GM12878 (cell line): ENCODE measurements around the gene MAPK8IP1. TPM values are rescaled to one million over a fixed set of nuclear protein-coding genes. Genes with fewer than 3 reads are reported as not detected.

ENCODE experiments used
- ATAC-seq: fragments of 200-7000 bp; cut with Tn5 transposase; 3 replicates; pipeline ENCODE4 v1.9.1; 2020; ENCODE audit warnings: mild to moderate bottlenecking, moderate library complexity
- BruUV-seq: library from RNA; stranded (reverse); fragments of 400-500 nt; replicated peaks from 2 replicates; lab custom pipeline; 2021; lab: Mats Ljungman, UMichigan
- CTCF ChIA-PET: fragments of 300-600 bp; sonication (Branson Sonifier 250); formaldehyde crosslinking; extraction: SDS; loops from one replicate; lab custom pipeline; 2021; ENCODE audit warnings: inconsistent platforms; lab: Yijun Ruan, JAX
- POLR2A ChIA-PET: fragments of 350-600 bp; formaldehyde crosslinking; extraction: SDS; loops from one replicate; lab custom pipeline; 2021; ENCODE audit warnings: inconsistent platforms; lab: Charles Lee
- RAD21 ChIA-PET: fragments of 300-600 bp; sonication (Branson Sonifier 250); formaldehyde crosslinking; loops from one replicate; lab custom pipeline; 2023; ENCODE audit warnings: antibody characterized with exemption; ENCODE audit not compliant: unreplicated experiment; lab: Charles Lee
- SMC1A ChIA-PET: fragments of 300-600 bp; sonication (Branson Sonifier 250); formaldehyde crosslinking; loops from one replicate; lab custom pipeline; 2023; ENCODE audit not compliant: unreplicated experiment, uncharacterized antibody; lab: Charles Lee
- DNase-seq: peaks from one replicate; pipeline ENCODE4 v3.0.0-alpha.2; 2011; ENCODE audit warnings: low read depth, low spot score
- FAIRE-seq: peaks from 3 replicates; lab custom pipeline; 2011; peaks lifted over from hg19 to GRCh38; lab: Jason Lieb, UNC
- H2AFZ ChIP-seq: 2 replicates; pipeline ENCODE4 v1.6.0; 2011; ENCODE audit warnings: low read depth, low read length, control low read depth; ENCODE audit not compliant: control insufficient read depth
- H3K27ac ChIP-seq: 2 replicates; pipeline ENCODE4 v1.5.1; 2011; ENCODE audit warnings: control low read depth; ENCODE audit not compliant: control insufficient read depth, insufficient read depth
- H3K27me3 ChIP-seq, 2 experiments: replicated peaks in 1 of 2; 2 replicates each; pipeline versions ENCODE4 v1.6.0 to v1.6.1; 2011; ENCODE audit warnings: low read length in 1 of 2; ENCODE audit not compliant: control insufficient read depth in 2 of 2, insufficient read depth in 2 of 2
- H3K36me3 ChIP-seq, 2 experiments: 2 replicates each; pipeline ENCODE4 v1.5.1; 2011; ENCODE audit warnings: low read length in 1 of 2; ENCODE audit not compliant: control insufficient read depth in 2 of 2, insufficient read depth in 2 of 2
- H3K4me1 ChIP-seq: 2 replicates; pipeline ENCODE4 v1.6.1; 2011; ENCODE audit warnings: mild to moderate bottlenecking, low read length, moderate library complexity, mixed read lengths; ENCODE audit not compliant: control insufficient read depth, insufficient read depth
- H3K4me2 ChIP-seq: 2 replicates; pipeline ENCODE4 v1.6.0; 2011; ENCODE audit warnings: control low read depth; ENCODE audit not compliant: control insufficient read depth, insufficient read depth
- H3K4me3 ChIP-seq: fragments of 200-600 bp; sonication (generic); 2 replicates; pipeline ENCODE4 v1.5.1; 2016
- H3K79me2 ChIP-seq: 2 replicates; pipeline ENCODE4 v1.6.0; 2011; ENCODE audit warnings: low read length; ENCODE audit not compliant: control insufficient read depth, insufficient read depth
- H3K9ac ChIP-seq: 2 replicates; pipeline ENCODE4 v1.8.0; 2011; ENCODE audit warnings: low read length, control low read depth, mixed read lengths; ENCODE audit not compliant: control insufficient read depth, insufficient read depth
- H3K9me3 ChIP-seq: replicated peaks from 3 replicates; pipeline ENCODE4 v1.5.1; 2011; ENCODE audit warnings: mild to moderate bottlenecking, low read length; ENCODE audit not compliant: control insufficient read depth, insufficient read depth
- H4K20me1 ChIP-seq: 2 replicates; pipeline ENCODE4 v1.6.0; 2011; ENCODE audit not compliant: control insufficient read depth, insufficient read depth
- CEBPZ ChIP-seq: fragments of 150-350 bp; IDR thresholded peaks from 2 replicates; pipeline ENCODE4 v1.6.1; 2016; ENCODE audit warnings: low read depth, low read length
- HCFC1 ChIP-seq: fragments of 150-350 bp; IDR thresholded peaks from 2 replicates; pipeline ENCODE4 v1.6.1; 2014; ENCODE audit warnings: low read length
- PRDM15 ChIP-seq: fragments of 450-650 bp; formaldehyde crosslinking; IDR thresholded peaks from 2 replicates; pipeline ENCODE4 v1.4.0; 2020; ENCODE audit warnings: mild to moderate bottlenecking, moderate library complexity
- RELA ChIP-seq: fragments of 450-650 bp; IDR thresholded peaks from 2 replicates; pipeline ENCODE4 v1.8.0; 2014; ENCODE audit warnings: borderline replicate concordance; ENCODE audit not compliant: partially characterized antibody
- SUZ12 ChIP-seq: fragments of 200-600 bp; sonication (generic); IDR thresholded peaks from one replicate; pipeline ENCODE4 v1.6.1; 2018; ENCODE audit warnings: antibody characterized with exemption, mild to moderate bottlenecking; ENCODE audit not compliant: unreplicated experiment
- WGBS: methylation state at CpG from one replicate; pipeline ENCODE4 v1.1.6; 2016; ENCODE audit warnings: low lambda C conversion rate; ENCODE audit not compliant: insufficient replicate concordance, insufficient coverage; ENCODE audit errors: missing lambda C conversion rate; 5-methylcytosine and 5-hydroxymethylcytosine counted together
- in situ Hi-C: fragments of 300-500 bp; cut with MboI; formaldehyde crosslinking; loops from 9 replicates; pipeline ENCODE4 v1.14.3; 2018; ENCODE audit warnings: mixed read lengths
- intact Hi-C: fragments of 100-400 bp; cut with micrococcal nuclease; formaldehyde crosslinking; loops from one replicate; pipeline ENCODE4 v1.14.2; 2022; ENCODE audit not compliant: unreplicated experiment
- polyA plus RNA-seq, 11 experiments: library from polyadenylated mRNA; depleted of rRNA in 4 of 11; unstranded in 6 of 11; stranded (reverse) in 5 of 11; fragments of >200 nt; fragmentation: Nextera tagmentation in 4 of 11; fragmentation: Illumina TruSeq in 1 of 11; extraction: Ambion mirVana in 4 of 11; extraction: Trizol in 1 of 11; gene quantifications; 1 replicate in 1 of 11; 2 replicates in 10 of 11; pipeline versions ENCODE4 v1.2.1 to v1.2.3, GENCODE V29; 2011 to 2016; ENCODE audit warnings: inconsistent platforms in 2 of 11, missing spikeins in 2 of 11, low read depth in 1 of 11
- total RNA-seq, 4 experiments: library from RNA; depleted of rRNA in 3 of 4; stranded (reverse); fragments of >200 nt in 3 of 4; fragmentation: Illumina TruSeq in 1 of 4; extraction: Trizol in 1 of 4; gene quantifications; 2 replicates each; pipeline versions ENCODE4 v1.2.1 to v1.2.3, GENCODE V29; 2013 to 2021
- TF ChIP-seq, protein P1 (sequence below): fragments of 450-650 bp; IDR thresholded peaks from 2 replicates; pipeline ENCODE4 v1.6.1; 2017; ENCODE audit warnings: mild to moderate bottlenecking, moderate library complexity

MAPK8IP1 gene
- total and polyA plus RNA-seq, 10 of the 15 experiments (the other 5 are each of a cell fraction or from before 2014, with no cell fraction given) = 0.04 to 0.44 (median 0.11) TPM; not detected in 2

GRCh38 chr11:45924036-45924915 lies 38.8 kb downstream of the MAPK8IP1 start (continued):
- no peak for TF ChIP-seq CEBPZ

DNA sequence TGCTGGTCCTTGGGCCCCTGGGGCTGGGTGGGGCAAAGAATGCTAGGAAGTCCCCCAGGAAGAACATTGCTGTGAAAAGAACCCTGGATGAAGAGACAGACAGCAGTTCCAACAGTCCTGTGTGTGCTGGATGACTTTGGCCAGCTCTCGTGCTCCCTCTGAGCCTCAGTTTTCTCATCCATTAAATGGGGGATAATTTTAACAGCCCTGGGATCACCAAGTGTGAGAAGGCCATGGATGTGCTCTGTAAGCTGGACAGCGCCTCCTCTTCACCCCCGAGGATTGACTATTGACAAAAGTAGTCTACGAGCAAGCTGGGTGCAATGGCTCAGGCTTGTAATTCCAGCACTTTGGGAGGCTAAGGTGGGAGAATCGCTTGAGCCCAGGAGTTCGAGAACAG lies 39.5 kb downstream of the MAPK8IP1 start:
- FAIRE-seq = no peak
- TF ChIP-seq, protein P1, sequence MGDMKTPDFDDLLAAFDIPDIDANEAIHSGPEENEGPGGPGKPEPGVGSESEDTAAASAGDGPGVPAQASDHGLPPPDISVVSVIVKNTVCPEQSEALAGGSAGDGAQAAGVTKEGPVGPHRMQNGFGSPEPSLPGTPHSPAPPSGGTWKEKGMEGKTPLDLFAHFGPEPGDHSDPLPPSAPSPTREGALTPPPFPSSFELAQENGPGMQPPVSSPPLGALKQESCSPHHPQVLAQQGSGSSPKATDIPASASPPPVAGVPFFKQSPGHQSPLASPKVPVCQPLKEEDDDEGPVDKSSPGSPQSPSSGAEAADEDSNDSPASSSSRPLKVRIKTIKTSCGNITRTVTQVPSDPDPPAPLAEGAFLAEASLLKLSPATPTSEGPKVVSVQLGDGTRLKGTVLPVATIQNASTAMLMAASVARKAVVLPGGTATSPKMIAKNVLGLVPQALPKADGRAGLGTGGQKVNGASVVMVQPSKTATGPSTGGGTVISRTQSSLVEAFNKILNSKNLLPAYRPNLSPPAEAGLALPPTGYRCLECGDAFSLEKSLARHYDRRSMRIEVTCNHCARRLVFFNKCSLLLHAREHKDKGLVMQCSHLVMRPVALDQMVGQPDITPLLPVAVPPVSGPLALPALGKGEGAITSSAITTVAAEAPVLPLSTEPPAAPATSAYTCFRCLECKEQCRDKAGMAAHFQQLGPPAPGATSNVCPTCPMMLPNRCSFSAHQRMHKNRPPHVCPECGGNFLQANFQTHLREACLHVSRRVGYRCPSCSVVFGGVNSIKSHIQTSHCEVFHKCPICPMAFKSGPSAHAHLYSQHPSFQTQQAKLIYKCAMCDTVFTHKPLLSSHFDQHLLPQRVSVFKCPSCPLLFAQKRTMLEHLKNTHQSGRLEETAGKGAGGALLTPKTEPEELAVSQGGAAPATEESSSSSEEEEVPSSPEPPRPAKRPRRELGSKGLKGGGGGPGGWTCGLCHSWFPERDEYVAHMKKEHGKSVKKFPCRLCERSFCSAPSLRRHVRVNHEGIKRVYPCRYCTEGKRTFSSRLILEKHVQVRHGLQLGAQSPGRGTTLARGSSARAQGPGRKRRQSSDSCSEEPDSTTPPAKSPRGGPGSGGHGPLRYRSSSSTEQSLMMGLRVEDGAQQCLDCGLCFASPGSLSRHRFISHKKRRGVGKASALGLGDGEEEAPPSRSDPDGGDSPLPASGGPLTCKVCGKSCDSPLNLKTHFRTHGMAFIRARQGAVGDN = no peak
- TF ChIP-seq RELA = no peak
- no peak for TF ChIP-seq PRDM15 (CRISPR knock-in tag)
- no peak for TF ChIP-seq SUZ12
- no peak for TF ChIP-seq HCFC1

More for the DNA sequence above, 39.5 kb downstream of the MAPK8IP1 start:
- WGBS = 71% methylated on average over 6 of the region's 6 CpGs
- H3K4me3 ChIP-seq = no peak overlapping the region
- in situ Hi-C loops = no loop called here
- CTCF ChIA-PET = no interaction called here
- intact Hi-C loops = no loop called here
- peaks cover 6 to 18% of the 10 kb centered on the region in 2 experiments; a peak in 3 of 4 replicates for H3K27me3 ChIP-seq
- SMC1A ChIA-PET = no interaction called here
- H4K20me1 ChIP-seq = no peaks in the 10 kb centered on the region
- no peaks in the 10 kb centered on the region for H3K36me3 ChIP-seq
- no peak overlapping the region for H3K9ac ChIP-seq
- POLR2A ChIA-PET = interaction anchor here (1.1 kb wide), 1 partner anchor 10 kb away, joined by 8 read pairs; no protein-coding TSS in a partner anchor
- no peak for ATAC-seq
- RAD21 ChIA-PET = no interaction called here
- no peaks in the 10 kb centered on the region; the same call in 2 of the 3 replicates for H3K9me3 ChIP-seq
- H3K4me2 ChIP-seq = no peak overlapping the region
- H3K27ac ChIP-seq = no peak overlapping the region
- no peak for DNase-seq
- H2AFZ ChIP-seq = no peak overlapping the region
- no peaks in the 10 kb centered on the region for H3K79me2 ChIP-seq
- H3K4me1 ChIP-seq = peaks cover 7% of the 10 kb centered on the region
- BruUV-seq = no TSS peak
